ENCODE measurements around the gene ZNF236. TPM values are rescaled to one million over a fixed set of nuclear protein-coding genes. Genes with fewer than 3 reads are reported as not detected.

Gene ZNF236
- total RNA-seq, 2 donors from 2014 or later = 11.7 to 12.1 TPM

GRCh38 chr18:76892832-76893231 is 70.5 kb downstream of the ZNF236 start:
- intact Hi-C loops (cut with DNase I) = no loop called here
- DNase-seq (no peak), ATAC-seq (no peak)

GRCh38 chr18:76894566-76895346 is 72.4 kb downstream of the ZNF236 start:
- no peak for DNase-seq
- no peak for ATAC-seq
- intact Hi-C loops (cut with DNase I) = no loop called here

- ATAC-seq (no peak), DNase-seq (no peak)
- intact Hi-C loops (cut with DNase I) = no loop called here
Observed at GRCh38 chr18:76895498-76895897, 73.1 kb downstream of the ZNF236 start.

GRCh38 chr18:76896677-76897076 is 74.3 kb downstream of the ZNF236 start:
- ATAC-seq = no peak
- intact Hi-C loops (cut with DNase I) = no loop called here
- DNase-seq = no peak

- intact Hi-C loops (cut with DNase I) = no loop called here
- no peak for ATAC-seq
- no peak for DNase-seq
Observed at GRCh38 chr18:76897257-76897656, 74.9 kb downstream of the ZNF236 start.

- peak; percentile 41 to 51 for ATAC-seq
- DNase-seq = no peak
- intact Hi-C loops (cut with DNase I) = no loop called here
Observed at GRCh38 chr18:76903386-76903785, 81.0 kb downstream of the ZNF236 start.

- intact Hi-C loops (cut with DNase I) = no loop called here
- no peak for DNase-seq
- no peak for ATAC-seq
Observed at GRCh38 chr18:76905821-76906220, 83.5 kb downstream of the ZNF236 start.

GRCh38 chr18:76908277-76908676 is 85.9 kb downstream of the ZNF236 start:
- no peak for DNase-seq
- no peak for ATAC-seq
- intact Hi-C loops (cut with DNase I) = no loop called here

GRCh38 chr18:76909439-76909838 is 87.1 kb downstream of the ZNF236 start:
- intact Hi-C loops (cut with DNase I) = no loop called here
- DNase-seq (no peak), ATAC-seq (no peak)

- intact Hi-C loops (cut with DNase I) = no loop called here
- DNase-seq (no peak), ATAC-seq (no peak)
Observed at GRCh38 chr18:76911440-76911839, 89.1 kb downstream of the ZNF236 start.

GRCh38 chr18:76913583-76913982 is 91.2 kb downstream of the ZNF236 start:
- no peak for ATAC-seq
- DNase-seq = no peak
- intact Hi-C loops (cut with DNase I) = no loop called here

GRCh38 chr18:76914314-76914713 is 92.0 kb downstream of the ZNF236 start:
- ATAC-seq (no peak), DNase-seq (no peak)
- intact Hi-C loops (cut with DNase I) = no loop called here

- no peak for DNase-seq
- no peak for ATAC-seq
- intact Hi-C loops (cut with DNase I) = no loop called here
Observed at GRCh38 chr18:76914796-76915195, 92.4 kb downstream of the ZNF236 start.

- intact Hi-C loops (cut with DNase I) = no loop called here
- ATAC-seq (no peak), DNase-seq (no peak)
Observed at GRCh38 chr18:76915456-76915855, 93.1 kb downstream of the ZNF236 start.

GRCh38 chr18:76920974-76921373 is 98.6 kb downstream of the ZNF236 start:
- ATAC-seq (no peak), DNase-seq (no peak)
- intact Hi-C loops (cut with DNase I) = loop anchor here in 1 of 2 donors (5.0 kb wide), 1 partner anchor 61 kb away; no protein-coding TSS in a partner anchor

- peak; percentile 83 to 93 for ATAC-seq
- DNase-seq = peak; percentile 55
- intact Hi-C loops (cut with DNase I) = loop anchor here in 1 of 2 donors (5.0 kb wide), 1 partner anchor 60 kb away; no protein-coding TSS in a partner anchor
Observed at GRCh38 chr18:76922107-76922506, 99.8 kb downstream of the ZNF236 start.

- ATAC-seq (no peak), DNase-seq (no peak)
- intact Hi-C loops (cut with DNase I) = loop anchor here in 1 of 2 donors (5.0 kb wide), 1 partner anchor 59 kb away; no protein-coding TSS in a partner anchor
Observed at GRCh38 chr18:76923485-76924085, 101.2 kb downstream of the ZNF236 start.

GRCh38 chr18:76925501-76925900 is 103.1 kb downstream of the ZNF236 start:
- DNase-seq (no peak), ATAC-seq (no peak)
- intact Hi-C loops (cut with DNase I) = no loop called here

GRCh38 chr18:76927223-76927725 is 104.9 kb downstream of the ZNF236 start:
- no peak for DNase-seq
- intact Hi-C loops (cut with DNase I) = no loop called here
- no peak for ATAC-seq

- no peak for ATAC-seq
- DNase-seq = no peak
- intact Hi-C loops (cut with DNase I) = no loop called here
Observed at GRCh38 chr18:76928179-76928868, 106.0 kb downstream of the ZNF236 start.
